ENCODE results near the gene BBS1.

Gene BBS1

GRCh38 chr11:66489636-66490035 is 20.8 kb upstream of the BBS1 start:
- intact Hi-C loops (cut with DNase I; ENCODE audit: low total_unique reads), result no loop called here
- Histone ChIP-seq H3K27ac (no peak overlapping the region), H3K36me3 (peaks cover 9 to 92% (median 50%) of the 10 kb centered on the region in 3 donors), H3K4me3 (no peak overlapping the region), H3K27me3 (no peaks in the 10 kb centered on the region), H3K4me1 (no peaks in the 10 kb centered on the region), H3K9me3 (no peaks in the 10 kb centered on the region)
- TF ChIP-seq CTCF (IDR thresholded peaks at IDR 0.05), result no peak
- no peak for DNase-seq

- Histone ChIP-seq H3K4me1 (no peaks in the 10 kb centered on the region), H3K27ac (no peak overlapping the region), H3K9me3 (no peaks in the 10 kb centered on the region), H3K27me3 (no peaks in the 10 kb centered on the region), H3K36me3 (peaks cover 15 to 92% (median 65%) of the 10 kb centered on the region in 3 donors), H3K4me3 (no peak overlapping the region)
- intact Hi-C loops (cut with DNase I; ENCODE audit: low total_unique reads), result no loop called here
- no peak for TF ChIP-seq CTCF (IDR thresholded peaks at IDR 0.05)
- DNase-seq, result no peak
Observed at GRCh38 chr11:66491315-66491935, 19.0 kb upstream of the BBS1 start.

- intact Hi-C loops (cut with DNase I; ENCODE audit: low total_unique reads), result no loop called here
- Histone ChIP-seq H3K27me3 (no peaks in the 10 kb centered on the region), H3K36me3 (peaks cover 19 to 90% (median 66%) of the 10 kb centered on the region in 3 donors), H3K4me1 (no peaks in the 10 kb centered on the region), H3K9me3 (no peaks in the 10 kb centered on the region), H3K27ac (no peak overlapping the region), H3K4me3 (no peak overlapping the region)
- no peak for TF ChIP-seq CTCF (IDR thresholded peaks at IDR 0.05)
- no peak for DNase-seq
Observed at GRCh38 chr11:66492161-66492865, 18.1 kb upstream of the BBS1 start.

- Histone ChIP-seq H3K4me1 (no peaks in the 10 kb centered on the region), H3K9me3 (no peaks in the 10 kb centered on the region), H3K4me3 (no peak overlapping the region), H3K27me3 (no peaks in the 10 kb centered on the region), H3K27ac (no peak overlapping the region), H3K36me3 (peaks cover 19 to 90% (median 70%) of the 10 kb centered on the region in 3 donors)
- DNase-seq, result no peak
- no peak for TF ChIP-seq CTCF (IDR thresholded peaks at IDR 0.05)
- intact Hi-C loops (cut with DNase I; ENCODE audit: low total_unique reads), result no loop called here
Observed at GRCh38 chr11:66493130-66493529, 17.3 kb upstream of the BBS1 start.

- intact Hi-C loops (cut with DNase I; ENCODE audit: low total_unique reads), result no loop called here
- no peak for DNase-seq
- Histone ChIP-seq H3K27ac (no peak overlapping the region), H3K4me1 (no peaks in the 10 kb centered on the region), H3K4me3 (no peak overlapping the region), H3K36me3 (peaks cover 19 to 90% (median 75%) of the 10 kb centered on the region in 3 donors), H3K9me3 (no peaks in the 10 kb centered on the region), H3K27me3 (no peaks in the 10 kb centered on the region)
- TF ChIP-seq CTCF (IDR thresholded peaks at IDR 0.05), result no peak
Observed at GRCh38 chr11:66494458-66494857, 16.0 kb upstream of the BBS1 start.
